OCI-LY1 (cell line): Measurements from ENCODE around the gene TEAD1.

Experiments
- H2AFZ ChIP-seq: fragments of 200-600 bp; sonication (generic), shearing (Covaris generic); 2 replicates; pipeline ENCODE4 v1.6.0; 2014; ENCODE audit warnings: antibody characterized with exemption, mild to moderate bottlenecking, low read length
- H3F3A ChIP-seq: fragments of 200-600 bp; sonication (generic), shearing (Covaris generic); 2 replicates; pipeline ENCODE4 v1.6.0; 2014; ENCODE audit warnings: mild to moderate bottlenecking, antibody characterized with exemption, low read length, moderate library complexity; ENCODE audit not compliant: insufficient read depth
- H3K27ac ChIP-seq: fragments of 200-600 bp; sonication (generic); 2 replicates; pipeline ENCODE4 v1.5.1; 2014; ENCODE audit warnings: low read length, mixed run types, mild to moderate bottlenecking, low read depth; ENCODE audit not compliant: poor library complexity, severe bottlenecking
- H3K27me3 ChIP-seq: fragments of 200-600 bp; sonication (generic); 2 replicates; pipeline ENCODE4 v1.6.0; 2014; ENCODE audit warnings: antibody characterized with exemption, mild to moderate bottlenecking, low read length, moderate library complexity; ENCODE audit not compliant: insufficient read depth
- H3K36me3 ChIP-seq: fragments of 200-600 bp; sonication (generic); 2 replicates; pipeline ENCODE4 v1.6.1; 2014; ENCODE audit warnings: mild to moderate bottlenecking, antibody characterized with exemption, low read length, moderate library complexity, mixed read lengths; ENCODE audit not compliant: insufficient read depth
- H3K4me1 ChIP-seq: fragments of 200-600 bp; sonication (generic); 2 replicates; pipeline ENCODE4 v1.5.1; 2014; ENCODE audit warnings: mild to moderate bottlenecking, low read length, moderate library complexity; ENCODE audit not compliant: insufficient read depth, severe bottlenecking
- H3K4me2 ChIP-seq: fragments of 200-600 bp; sonication (generic), shearing (Covaris generic); 2 replicates; pipeline ENCODE4 v1.6.1; 2014; ENCODE audit warnings: low read length
- H3K4me3 ChIP-seq: fragments of 200-600 bp; sonication (generic); 2 replicates; pipeline ENCODE4 v1.5.1; 2014; ENCODE audit warnings: low read length, low read depth, mild to moderate bottlenecking, mixed read lengths; ENCODE audit not compliant: poor library complexity, severe bottlenecking
- H3K79me2 ChIP-seq: fragments of 200-600 bp; shearing (Covaris generic); 2 replicates; pipeline ENCODE4 v1.6.1; 2016; ENCODE audit warnings: mixed run types, low read length, mixed read lengths; ENCODE audit not compliant: insufficient read depth
- H3K9ac ChIP-seq: fragments of 200-600 bp; sonication (generic), shearing (Covaris generic); 2 replicates; pipeline ENCODE4 v1.6.1; 2014; ENCODE audit warnings: mild to moderate bottlenecking, low read length, mixed read lengths
- H3K9me2 ChIP-seq: fragments of 200-600 bp; sonication (generic), shearing (Covaris generic); 2 replicates; pipeline ENCODE4 v1.6.1; 2014; ENCODE audit warnings: low read depth, mild to moderate bottlenecking, low read length, mixed read lengths
- H3K9me3 ChIP-seq: fragments of 200-600 bp; shearing (Covaris generic); 2 replicates; pipeline ENCODE4 v1.6.1; 2014; ENCODE audit warnings: low read length, mixed read lengths
- H4K20me1 ChIP-seq: fragments of 200-600 bp; sonication (generic), shearing (Covaris generic); 2 replicates; pipeline ENCODE4 v1.6.0; 2016; ENCODE audit warnings: mild to moderate bottlenecking, low read length; ENCODE audit not compliant: insufficient read depth
- EZH2 ChIP-seq: fragments of 200-600 bp; sonication (generic), shearing (Covaris generic); IDR thresholded peaks from 2 replicates; pipeline ENCODE4 v1.8.0; 2017; ENCODE audit warnings: borderline replicate concordance, mixed run types, mild to moderate bottlenecking, antibody characterized with exemption, low read length, moderate library complexity, mixed read lengths
- TF ChIP-seq, protein P1 (sequence below): fragments of 200-600 bp; sonication (generic), shearing (Covaris generic); IDR thresholded peaks from 2 replicates; pipeline ENCODE4 v1.5.1; 2017; ENCODE audit warnings: mild to moderate bottlenecking, antibody characterized with exemption, low read length, moderate library complexity, mixed read lengths

The TEAD1 gene

DNA sequence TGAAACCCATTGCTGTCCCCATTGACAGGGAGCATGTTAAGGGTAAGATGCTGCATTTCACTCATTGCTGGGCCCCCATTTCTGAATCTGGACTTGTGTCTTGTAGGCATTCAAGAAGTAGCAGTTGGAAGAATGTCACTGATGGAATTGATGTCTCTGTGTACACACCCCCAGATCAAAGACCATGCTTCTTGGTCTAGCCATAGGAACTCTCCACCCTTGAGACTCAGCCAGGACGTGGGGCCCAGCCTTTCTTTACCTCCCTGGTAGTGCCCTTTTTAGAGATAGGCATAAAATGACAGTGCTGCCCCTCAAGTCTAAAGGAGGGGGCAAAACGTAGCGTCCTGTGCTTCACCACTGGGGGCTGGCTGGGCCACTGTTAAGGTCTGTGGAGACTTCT lies 135.1 kb downstream of the TEAD1 start:
- Histone ChIP-seq H3K9me3 (no peaks in the 10 kb centered on the region), H3F3A (no peaks in the 10 kb centered on the region), H3K36me3 (no peaks in the 10 kb centered on the region), H3K9ac (no peak overlapping the region), H3K4me3 (no peak overlapping the region), H3K4me1 (no peaks in the 10 kb centered on the region), H3K27ac (no peak overlapping the region), H3K4me2 (no peak overlapping the region), H3K79me2 (no peaks in the 10 kb centered on the region), H3K9me2 (no peaks in the 10 kb centered on the region), H4K20me1 (no peaks in the 10 kb centered on the region), H3K27me3 (no peaks in the 10 kb centered on the region), H2AFZ (no peak overlapping the region)
- TF ChIP-seq EZH2, result no peak
- TF ChIP-seq, protein P1, sequence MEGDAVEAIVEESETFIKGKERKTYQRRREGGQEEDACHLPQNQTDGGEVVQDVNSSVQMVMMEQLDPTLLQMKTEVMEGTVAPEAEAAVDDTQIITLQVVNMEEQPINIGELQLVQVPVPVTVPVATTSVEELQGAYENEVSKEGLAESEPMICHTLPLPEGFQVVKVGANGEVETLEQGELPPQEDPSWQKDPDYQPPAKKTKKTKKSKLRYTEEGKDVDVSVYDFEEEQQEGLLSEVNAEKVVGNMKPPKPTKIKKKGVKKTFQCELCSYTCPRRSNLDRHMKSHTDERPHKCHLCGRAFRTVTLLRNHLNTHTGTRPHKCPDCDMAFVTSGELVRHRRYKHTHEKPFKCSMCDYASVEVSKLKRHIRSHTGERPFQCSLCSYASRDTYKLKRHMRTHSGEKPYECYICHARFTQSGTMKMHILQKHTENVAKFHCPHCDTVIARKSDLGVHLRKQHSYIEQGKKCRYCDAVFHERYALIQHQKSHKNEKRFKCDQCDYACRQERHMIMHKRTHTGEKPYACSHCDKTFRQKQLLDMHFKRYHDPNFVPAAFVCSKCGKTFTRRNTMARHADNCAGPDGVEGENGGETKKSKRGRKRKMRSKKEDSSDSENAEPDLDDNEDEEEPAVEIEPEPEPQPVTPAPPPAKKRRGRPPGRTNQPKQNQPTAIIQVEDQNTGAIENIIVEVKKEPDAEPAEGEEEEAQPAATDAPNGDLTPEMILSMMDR, result no peak

DNA sequence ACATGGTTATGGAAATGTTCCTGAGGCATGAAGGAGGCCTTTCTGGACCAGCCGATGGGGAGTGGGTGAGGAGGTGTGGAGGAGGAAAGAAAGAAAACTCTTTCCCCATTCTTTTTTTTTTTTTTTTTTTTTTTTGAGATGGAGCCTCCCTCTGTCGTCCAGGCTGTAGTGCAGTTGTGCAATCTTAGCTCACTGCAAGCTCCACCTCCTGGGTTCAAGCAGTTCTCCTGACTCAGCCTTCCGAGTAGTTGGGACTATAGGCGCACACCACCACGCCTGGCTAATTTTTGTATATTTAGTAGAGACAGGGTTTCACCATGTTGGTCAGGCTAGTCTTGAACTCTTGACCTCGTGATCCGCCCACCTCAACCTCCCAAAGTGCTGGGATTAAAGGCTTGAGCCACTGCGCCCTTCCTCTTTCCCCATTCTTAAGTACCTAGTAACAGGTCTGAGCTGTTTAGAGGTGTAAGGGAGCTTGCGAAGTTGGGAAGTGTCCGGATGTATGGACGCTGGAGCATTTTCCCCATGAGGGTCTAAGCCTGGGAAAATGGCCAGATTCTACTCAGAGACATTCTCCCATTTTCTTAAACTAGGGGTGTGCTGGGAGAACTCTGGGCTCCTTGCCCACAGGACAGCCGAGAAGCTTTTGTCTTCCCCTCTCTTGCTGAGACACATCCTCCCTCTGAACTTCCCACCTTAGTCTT lies 135.8 kb downstream of the TEAD1 start:
- Histone ChIP-seq H3K9ac (no peak overlapping the region), H3K4me3 (no peak overlapping the region), H3K36me3 (no peaks in the 10 kb centered on the region), H3K27me3 (no peaks in the 10 kb centered on the region), H2AFZ (no peak overlapping the region), H3K4me1 (no peaks in the 10 kb centered on the region), H3K9me2 (no peaks in the 10 kb centered on the region), H3F3A (no peaks in the 10 kb centered on the region), H4K20me1 (no peaks in the 10 kb centered on the region), H3K9me3 (no peaks in the 10 kb centered on the region), H3K27ac (no peak overlapping the region), H3K4me2 (no peak overlapping the region), H3K79me2 (no peaks in the 10 kb centered on the region)
- TF ChIP-seq, protein P1, result no peak
- TF ChIP-seq EZH2, result no peak

DNA sequence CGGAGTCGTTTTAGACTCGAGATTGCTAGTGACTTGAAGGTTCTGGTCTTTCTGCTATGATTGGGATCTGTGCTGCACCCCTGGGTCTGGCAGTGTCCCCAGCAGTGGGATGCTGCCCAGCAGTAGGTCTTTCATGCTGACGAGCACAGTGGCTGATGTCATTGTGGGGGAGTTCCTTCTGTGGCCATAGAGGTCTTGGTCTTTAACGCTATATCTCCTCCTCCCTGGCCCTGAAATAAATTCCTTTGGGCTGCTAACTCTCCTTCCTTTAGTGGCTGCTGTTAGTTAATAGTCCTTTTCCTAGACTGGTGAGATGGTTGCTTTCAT lies 136.3 kb downstream of the TEAD1 start:
- TF ChIP-seq, protein P1, result no peak
- no peak for TF ChIP-seq EZH2
- Histone ChIP-seq H3K79me2 (no peaks in the 10 kb centered on the region), H3K9ac (no peak overlapping the region), H3K4me1 (no peaks in the 10 kb centered on the region), H3K9me2 (no peaks in the 10 kb centered on the region), H3K27ac (no peak overlapping the region), H3K4me3 (no peak overlapping the region), H3K27me3 (no peaks in the 10 kb centered on the region), H3K9me3 (no peaks in the 10 kb centered on the region), H3F3A (no peaks in the 10 kb centered on the region), H4K20me1 (no peaks in the 10 kb centered on the region), H3K4me2 (no peak overlapping the region), H3K36me3 (no peaks in the 10 kb centered on the region), H2AFZ (no peak overlapping the region)
